ENCODE results near the gene KLHL25.
"Not testable (repeated sequence)": the region's sequence is repeated elsewhere in the genome, so short reads cannot be mapped to it uniquely, and the experiment has no call there.

KLHL25 gene

DNA sequence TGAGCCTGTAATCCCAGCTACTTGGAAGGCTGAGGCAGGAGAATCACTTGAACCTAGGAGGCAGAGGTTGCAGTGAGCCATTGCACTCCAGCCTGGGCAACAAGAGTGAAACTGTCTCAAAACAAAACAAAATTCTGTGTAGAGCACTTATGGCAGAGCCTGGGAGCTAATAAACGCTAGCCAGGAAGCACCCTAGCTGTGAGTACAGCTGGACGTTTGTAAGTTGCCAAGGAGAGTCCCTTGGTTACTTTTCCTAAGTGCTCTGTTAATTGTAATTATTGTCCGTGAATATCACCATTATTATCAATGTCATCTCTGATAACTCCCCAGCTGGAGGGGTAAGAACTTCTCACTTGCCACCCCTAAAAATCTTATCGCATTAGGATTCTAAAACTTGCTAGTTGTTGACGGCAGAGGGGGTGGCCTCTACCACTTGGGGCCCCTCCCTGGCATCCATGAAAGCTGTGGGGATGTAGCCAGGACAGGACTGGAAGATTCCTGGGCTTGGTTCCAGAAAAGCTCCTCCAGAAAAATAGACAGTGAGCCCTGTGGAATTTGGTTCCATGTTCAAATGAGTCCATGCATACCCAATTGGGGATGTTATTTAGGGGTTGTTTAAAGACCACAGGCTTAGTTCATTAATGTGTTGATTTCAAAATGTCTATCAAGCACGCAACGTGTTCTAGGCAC is 9.9 kb upstream of the KLHL25 start:
- DNase-seq (ENCODE audit: low read depth) = no peak

DNA sequence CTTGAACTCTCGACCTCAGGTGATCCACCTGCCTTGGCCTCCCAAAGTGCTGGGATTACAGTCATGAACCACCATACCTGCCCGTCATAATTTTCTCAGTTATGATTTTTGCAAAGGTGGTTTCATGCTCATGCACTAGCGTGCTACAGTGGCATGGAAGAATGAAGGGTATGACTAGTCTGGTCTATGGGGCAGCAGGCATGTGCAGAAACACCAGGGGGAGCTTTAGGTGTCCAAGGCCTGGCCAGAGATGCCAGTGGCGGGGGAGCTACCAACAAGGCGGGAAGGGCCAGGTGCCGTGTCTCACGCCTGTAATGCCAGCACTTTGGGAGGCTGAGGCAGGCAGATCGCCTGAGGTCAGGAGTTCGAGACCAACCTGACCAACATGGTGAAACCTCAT is 7.9 kb upstream of the KLHL25 start:
- DNase-seq (ENCODE audit: low read depth) = not testable (repeated sequence)

GRCh38 chr15:85800478-85801123 is 5.9 kb upstream of the KLHL25 start:
- DNase-seq (ENCODE audit: low read depth) = no peak

DNA sequence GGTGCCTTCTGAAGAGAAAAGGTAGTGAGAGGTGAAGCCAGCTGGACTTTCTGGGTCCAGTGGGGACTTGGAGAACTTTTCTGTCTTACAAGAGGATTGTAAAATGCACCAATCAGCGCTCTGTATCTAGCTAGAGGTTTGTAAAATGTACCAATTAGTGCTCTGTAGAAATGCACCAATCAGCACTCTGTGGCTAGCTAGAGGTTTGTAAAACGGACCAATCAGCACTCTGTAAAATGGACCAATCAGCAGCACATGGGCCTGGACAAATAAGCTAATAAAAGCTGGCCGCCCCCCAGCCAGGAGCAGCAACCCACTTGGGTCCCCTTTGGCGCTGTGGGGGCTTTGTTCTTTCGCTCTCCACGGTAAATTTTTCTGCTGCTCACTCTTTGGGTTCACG is 1.6 kb upstream of the KLHL25 start:
- not testable (repeated sequence) for DNase-seq (ENCODE audit: low read depth)

DNA sequence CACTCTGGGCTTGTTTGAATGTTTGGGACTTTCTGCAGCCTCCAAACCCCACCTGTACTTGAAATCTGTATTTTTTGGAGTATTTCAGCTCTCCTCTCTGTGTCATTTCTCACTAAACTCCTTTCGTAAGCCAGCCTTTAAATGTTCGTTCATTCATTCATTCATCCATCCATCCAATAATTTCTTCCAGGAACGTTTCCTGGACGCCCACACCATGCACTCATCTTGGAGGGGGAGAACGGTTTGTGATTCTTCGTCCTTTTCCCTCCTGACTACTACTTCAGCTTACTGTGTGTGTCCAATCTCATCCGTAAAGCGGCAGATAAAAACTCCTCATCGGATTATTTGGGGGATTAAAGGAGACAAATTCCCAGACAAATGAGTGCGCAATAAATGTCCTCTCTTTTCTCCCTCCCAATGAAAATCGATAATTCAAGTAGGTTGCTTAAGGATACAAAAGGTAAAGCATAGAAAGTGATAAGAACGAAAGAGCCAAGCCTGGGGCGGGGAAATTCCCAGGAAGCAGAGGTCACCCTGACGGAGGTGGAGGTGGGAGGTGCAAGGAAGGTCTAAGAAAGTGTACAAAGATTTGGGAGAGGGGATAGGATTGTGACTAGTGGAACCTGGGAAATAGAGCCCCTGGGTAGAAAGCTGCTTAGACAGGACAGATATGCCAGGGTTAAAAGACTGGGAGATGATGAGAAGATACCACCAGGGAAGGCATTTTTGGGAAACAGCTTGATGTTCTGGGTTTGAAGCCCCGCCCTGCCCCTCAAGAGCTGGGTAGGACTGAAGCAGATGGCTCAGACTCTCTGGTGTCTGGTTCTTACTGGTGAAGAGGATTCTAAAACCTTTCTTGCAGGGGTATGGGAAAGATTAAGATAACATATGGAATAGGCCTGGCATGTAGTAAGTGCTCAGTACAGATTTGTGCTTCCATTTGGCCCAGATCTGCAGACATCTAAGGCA is 896 bp upstream of the KLHL25 start:
- DNase-seq (ENCODE audit: low read depth) = no peak

DNA sequence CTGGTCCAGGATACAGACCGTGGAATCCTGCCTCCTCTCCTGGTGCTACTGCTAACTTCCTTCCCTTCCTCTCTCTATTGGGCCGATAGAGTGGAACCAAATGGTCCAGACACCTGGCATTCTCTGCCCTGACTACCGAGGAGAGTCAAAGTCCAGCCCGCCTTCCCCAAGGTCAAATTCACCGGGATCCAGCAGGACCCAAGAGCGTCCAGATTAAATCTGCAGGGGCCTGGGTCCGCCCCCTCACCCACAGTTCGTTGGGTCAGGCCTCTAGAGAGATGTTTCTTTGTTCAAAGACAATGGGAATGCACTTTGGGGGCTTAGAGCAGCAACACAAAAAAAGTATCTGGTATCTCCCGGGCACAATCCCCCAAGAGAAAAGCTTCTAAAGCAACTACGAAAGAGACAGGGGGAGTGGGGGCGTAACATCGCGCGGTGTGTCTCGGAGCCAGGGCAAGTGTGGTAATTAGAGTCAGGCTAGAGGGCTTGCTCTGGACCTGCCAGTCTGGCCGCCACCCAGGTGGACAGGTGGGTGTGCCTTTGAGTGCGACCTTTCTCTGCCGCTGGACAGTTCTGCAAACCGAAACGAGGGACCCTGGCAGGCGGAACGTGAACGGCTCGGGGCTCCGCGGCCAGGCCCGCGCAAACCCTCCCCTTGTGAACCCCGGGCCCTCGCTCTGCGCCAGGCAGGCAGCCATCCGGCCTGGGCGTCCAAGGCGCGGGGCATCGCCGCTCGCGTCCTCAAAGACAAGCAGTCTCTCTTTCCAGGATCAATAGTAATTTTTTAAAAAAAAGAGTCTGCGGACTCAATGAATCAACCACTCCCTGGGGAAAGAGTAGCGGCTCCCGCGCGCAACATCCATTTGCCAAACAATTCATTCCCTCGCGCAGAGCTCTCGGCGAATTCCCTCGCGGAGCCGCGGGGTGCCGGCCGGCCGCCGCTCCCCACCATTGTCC is 806 bp downstream of the KLHL25 start:
- DNase-seq (ENCODE audit: low read depth) = no peak

DNA sequence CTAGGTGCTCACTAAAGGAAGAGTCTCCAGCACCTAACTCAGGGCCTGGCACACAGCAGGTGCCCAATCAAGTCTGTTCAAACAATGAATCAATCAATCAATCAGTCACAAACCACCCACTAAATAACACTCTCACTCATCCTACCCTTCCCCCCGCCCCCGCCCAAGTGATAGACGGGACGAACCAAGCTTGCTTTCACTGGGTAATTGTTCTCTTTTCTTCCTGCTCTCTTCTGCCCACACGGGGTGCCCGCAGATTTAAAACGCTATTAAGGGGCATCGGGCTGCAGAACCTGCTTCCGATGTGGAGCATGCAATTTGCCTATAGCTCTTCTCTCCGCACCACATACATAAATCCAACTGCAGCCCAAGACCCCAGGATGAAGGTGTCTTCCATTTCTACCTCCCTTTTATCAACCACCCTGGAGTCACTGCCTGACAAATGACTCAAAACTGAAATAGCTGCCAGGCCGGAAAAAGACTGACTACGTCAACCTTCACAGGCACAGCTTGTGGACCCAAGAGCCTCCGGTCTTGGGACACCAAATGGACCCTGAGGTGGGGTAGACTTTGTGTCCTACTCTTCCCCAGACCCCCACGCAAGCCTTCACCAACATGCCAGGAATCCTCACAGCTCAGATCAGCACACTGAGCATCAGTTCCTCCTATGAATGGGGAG is 1.7 kb downstream of the KLHL25 start:
- DNase-seq (ENCODE audit: low read depth) = no peak

DNA sequence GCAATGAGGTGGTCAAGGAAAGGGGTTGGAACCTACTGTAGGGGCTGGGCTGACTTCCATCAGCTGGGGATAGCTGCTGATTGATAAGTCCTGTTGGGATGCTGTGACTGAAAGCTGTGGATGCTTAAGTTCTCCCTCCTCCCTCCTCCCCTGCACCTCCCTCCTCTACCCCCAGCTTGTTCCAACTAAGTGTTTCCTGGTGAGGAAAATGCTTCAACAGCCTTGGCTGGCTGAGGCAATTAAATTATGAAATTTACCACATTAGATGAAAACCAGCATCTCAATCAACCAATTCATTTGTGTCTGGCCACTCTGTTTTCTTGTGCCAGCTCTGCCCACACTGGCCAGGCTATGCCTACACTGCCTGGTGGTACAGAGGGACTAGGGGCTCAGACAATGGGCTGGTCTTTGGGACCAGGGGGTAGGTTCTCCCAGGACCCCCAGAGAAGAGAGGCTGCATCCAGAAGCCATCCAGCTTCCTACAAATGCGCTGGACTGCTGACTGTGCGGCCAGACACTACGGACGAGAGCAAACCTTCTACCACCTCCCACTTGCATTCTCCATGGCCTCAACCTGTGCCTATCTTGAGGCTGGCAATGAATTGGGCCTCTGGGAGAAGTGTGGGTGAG is 2.5 kb downstream of the KLHL25 start:
- no peak for DNase-seq (ENCODE audit: low read depth)

DNA sequence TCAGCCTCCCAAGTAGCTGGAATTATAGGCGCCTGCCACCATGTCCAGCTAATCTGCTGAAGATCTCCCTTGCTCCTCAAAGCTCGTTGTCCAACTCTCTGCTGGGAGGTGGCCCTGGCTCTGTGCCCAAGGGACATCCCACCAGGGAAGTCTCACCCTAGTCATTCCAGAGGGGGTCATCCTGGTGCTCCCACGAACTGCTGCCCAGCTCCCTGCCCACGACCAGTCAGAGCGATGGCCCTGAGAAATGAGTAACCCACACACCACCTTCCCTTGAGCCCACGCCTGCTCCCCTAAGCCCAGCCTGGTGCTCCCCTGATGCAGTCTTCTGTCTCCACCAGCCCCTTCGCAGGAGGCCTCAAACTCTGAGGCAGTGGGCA is 5.2 kb downstream of the KLHL25 start:
- DNase-seq (ENCODE audit: low read depth) = no peak

- no peak for DNase-seq (ENCODE audit: low read depth)
These were observed 5.8 kb downstream of the KLHL25 start for GRCh38 chr15:85788771-85789495.

DNA sequence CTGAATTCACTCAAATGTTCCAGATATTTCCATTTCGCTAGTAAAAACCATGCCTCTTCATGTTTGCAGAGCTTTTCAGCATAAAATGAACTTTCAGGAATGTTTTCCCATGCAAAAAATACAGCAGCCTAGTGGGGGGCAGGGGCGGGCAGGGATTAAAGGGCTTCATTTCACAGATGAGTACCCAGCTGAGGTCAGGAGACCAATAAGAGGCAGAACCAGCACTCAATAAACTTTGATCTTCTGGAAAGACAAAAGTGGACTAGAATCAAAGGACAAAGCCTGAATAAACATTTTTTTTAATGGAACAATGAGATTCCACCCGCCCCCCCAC is 8.0 kb downstream of the KLHL25 start:
- DNase-seq (ENCODE audit: low read depth) = no peak

- no peak for DNase-seq (ENCODE audit: low read depth)
These were observed 8.6 kb downstream of the KLHL25 start for GRCh38 chr15:85785887-85786780.

GRCh38 chr15:85782064-85782463 is 12.7 kb downstream of the KLHL25 start:
- DNase-seq (ENCODE audit: low read depth) = no peak

GRCh38 chr15:85781099-85781498 is 13.6 kb downstream of the KLHL25 start:
- DNase-seq (ENCODE audit: low read depth) = no peak

DNA sequence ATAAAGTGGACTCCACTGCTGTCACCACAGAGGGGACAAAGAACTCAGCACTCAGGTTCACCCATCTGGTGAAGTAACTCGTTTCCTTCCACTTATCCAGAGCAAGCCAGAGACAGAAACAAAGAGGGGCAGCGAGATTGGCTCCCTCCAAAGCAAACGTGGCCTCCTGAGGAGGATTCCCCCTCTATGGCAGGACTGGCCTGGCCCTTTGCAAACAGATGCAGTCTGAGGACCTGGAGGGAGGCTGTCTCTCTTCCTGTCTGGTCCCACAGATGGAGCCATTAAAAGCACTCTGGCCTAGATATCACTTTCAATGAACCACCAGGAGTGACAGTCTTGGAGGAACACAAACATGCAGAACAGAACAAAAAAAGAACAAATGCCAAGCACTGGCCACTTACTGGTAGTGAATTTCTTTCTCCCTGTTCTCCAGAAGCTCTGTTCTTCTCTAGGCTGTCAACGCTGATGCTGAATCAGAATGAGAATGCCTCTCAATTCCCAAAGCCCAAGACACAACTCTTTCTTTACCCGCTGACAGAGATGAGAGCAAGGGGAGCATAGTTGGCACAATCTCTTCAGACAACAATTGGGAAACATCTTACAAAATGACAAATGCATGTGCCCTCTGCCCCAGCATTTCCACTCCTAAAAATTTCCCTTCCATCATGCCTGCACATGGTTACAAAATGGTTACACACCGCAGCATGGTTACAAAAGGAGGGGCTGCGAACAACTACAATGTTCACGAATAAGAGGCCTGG is 14.3 kb downstream of the KLHL25 start:
- no peak for DNase-seq (ENCODE audit: low read depth)

DNA sequence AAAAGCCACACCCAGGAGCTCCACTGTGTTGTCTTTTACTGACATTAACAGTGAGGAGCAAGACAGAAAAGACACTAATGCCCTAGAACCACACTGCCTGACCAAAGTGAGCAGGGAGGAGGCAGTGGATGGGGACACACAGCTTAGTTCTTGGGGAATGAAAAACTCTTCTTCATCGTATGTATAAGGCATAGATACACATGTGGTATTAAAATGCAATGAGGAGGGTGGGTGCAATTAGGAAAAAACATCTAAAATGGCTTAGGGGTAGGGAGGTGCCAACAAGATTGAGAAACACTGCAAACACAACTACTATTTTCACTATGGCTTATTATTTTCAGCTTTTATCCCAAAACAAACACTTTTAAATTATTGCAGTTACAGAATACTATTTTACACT is 15.5 kb downstream of the KLHL25 start:
- no peak for DNase-seq (ENCODE audit: low read depth)

DNA sequence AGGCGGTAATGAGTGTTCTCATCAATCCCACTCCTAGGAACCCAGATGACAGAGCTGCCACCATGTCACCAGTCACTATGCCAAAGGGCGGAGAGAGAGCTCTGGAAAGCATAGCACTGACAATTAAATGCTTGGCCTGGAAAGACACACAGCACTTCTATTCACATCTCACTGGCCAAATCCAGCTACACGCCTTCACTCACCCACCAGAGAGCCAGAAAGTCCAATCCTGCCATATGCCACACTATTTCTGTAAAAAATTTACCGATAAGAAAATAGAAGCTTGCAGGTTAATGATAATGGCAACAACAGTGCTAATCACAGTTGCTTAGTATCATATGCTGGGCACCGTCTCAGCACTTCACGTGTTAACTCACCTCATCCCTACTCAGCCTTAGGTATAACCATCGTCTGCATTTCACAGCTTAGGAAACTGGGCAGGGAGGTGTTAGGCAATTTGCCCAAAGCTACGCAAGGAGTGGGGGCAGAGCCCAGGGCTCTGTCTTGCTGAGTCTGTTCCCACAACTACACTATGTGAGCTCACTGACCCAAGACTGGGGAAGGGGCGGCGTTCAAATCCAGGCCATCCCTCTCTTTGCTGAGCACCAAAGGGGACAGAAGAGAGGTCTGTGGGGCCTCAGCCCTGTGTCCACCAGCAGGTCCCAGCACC is 16.5 kb downstream of the KLHL25 start:
- DNase-seq (ENCODE audit: low read depth) = no peak
